CD4-positive, alpha-beta T cell treated with Interleukin-4 for 4 hours (primary cell): Measurements from ENCODE around the gene KLF17.

Experiments
- DNase-seq: peaks from one replicate; pipeline ENCODE4 v3.0.0-alpha.2; 2020

The KLF17 gene

GRCh38 chr1:44118682-44119081 is at the start of gene KLF17:
Gene KLF17, plus strand, starts transcription at chr1:44118821. Its CDS starts 87 bp downstream, at chr1:44118908.
- DNase-seq, result no peak

GRCh38 chr1:44071461-44071860 is 47.2 kb upstream of the KLF17 start:
- no peak for DNase-seq

- no peak for DNase-seq
Measured at GRCh38 chr1:44072204-44072603, 46.4 kb upstream of the KLF17 start.

GRCh38 chr1:44072821-44073220 is 45.8 kb upstream of the KLF17 start:
- no peak for DNase-seq

- no peak for DNase-seq
Measured at GRCh38 chr1:44073528-44073927, 45.1 kb upstream of the KLF17 start.

- no peak for DNase-seq
Measured at GRCh38 chr1:44074415-44074814, 44.2 kb upstream of the KLF17 start.

- no peak for DNase-seq
Measured at GRCh38 chr1:44076066-44076465, 42.6 kb upstream of the KLF17 start.

GRCh38 chr1:44077421-44077820 is 41.2 kb upstream of the KLF17 start:
- no peak for DNase-seq

- DNase-seq, result no peak
Measured at GRCh38 chr1:44078104-44078503, 40.5 kb upstream of the KLF17 start.

- no peak for DNase-seq
Measured at GRCh38 chr1:44079566-44079965, 39.1 kb upstream of the KLF17 start.

GRCh38 chr1:44084998-44085675 is 33.5 kb upstream of the KLF17 start:
- no peak for DNase-seq

GRCh38 chr1:44086692-44087474 is 31.7 kb upstream of the KLF17 start:
- no peak for DNase-seq

GRCh38 chr1:44089371-44090048 is 29.1 kb upstream of the KLF17 start:
- DNase-seq, result no peak

GRCh38 chr1:44090429-44091252 is 28.0 kb upstream of the KLF17 start:
- DNase-seq, result no peak

GRCh38 chr1:44094047-44094446 is 24.6 kb upstream of the KLF17 start:
- no peak for DNase-seq

- DNase-seq, result no peak
Measured at GRCh38 chr1:44100183-44100868, 18.3 kb upstream of the KLF17 start.

- no peak for DNase-seq
Measured at GRCh38 chr1:44101328-44101727, 17.3 kb upstream of the KLF17 start.

GRCh38 chr1:44103270-44104131 is 15.1 kb upstream of the KLF17 start:
- DNase-seq, result no peak

GRCh38 chr1:44105810-44106209 is 12.8 kb upstream of the KLF17 start:
- no peak for DNase-seq

- DNase-seq, result no peak
Measured at GRCh38 chr1:44108241-44108640, 10.4 kb upstream of the KLF17 start.

GRCh38 chr1:44108971-44109370 is 9.7 kb upstream of the KLF17 start:
- DNase-seq, result no peak
